Fibroblast of lung (primary cell): ENCODE results near the gene TTLL9. TPM values are rescaled to one million over a fixed set of nuclear protein-coding genes. Genes with fewer than 3 reads are reported as not detected.

ENCODE experiments used
- DNase-seq, 2 donors: peaks; one replicate each; pipeline versions ENCODE4 v3.0.0 to v3.0.0-alpha.2; 2010; ENCODE audit warnings: low read depth in 2 of 2
- H2AFZ ChIP-seq: 2 replicates; pipeline ENCODE4 v1.5.1; 2012; ENCODE audit warnings: low read length, control low read depth, inconsistent platforms
- H3K27ac ChIP-seq: 2 replicates; pipeline ENCODE4 v1.5.1; 2011; ENCODE audit warnings: low read length, control low read depth; ENCODE audit not compliant: insufficient read depth
- H3K27me3 ChIP-seq: 2 replicates; pipeline ENCODE4 v1.5.1; 2011; ENCODE audit warnings: mild to moderate bottlenecking, low read length; ENCODE audit not compliant: control insufficient read depth, insufficient read depth
- H3K36me3 ChIP-seq: 2 replicates; pipeline ENCODE4 v1.5.1; 2011; ENCODE audit warnings: low read length; ENCODE audit not compliant: control insufficient read depth, insufficient read depth
- H3K4me1 ChIP-seq: 2 replicates; pipeline ENCODE4 v1.5.1; 2011; ENCODE audit warnings: low read length; ENCODE audit not compliant: control insufficient read depth, insufficient read depth; ENCODE audit errors: extremely low read depth
- H3K4me2 ChIP-seq: 2 replicates; pipeline ENCODE4 v1.5.1; 2011; ENCODE audit warnings: low read length, control low read depth; ENCODE audit not compliant: insufficient read depth; ENCODE audit errors: extremely low read depth
- H3K4me3 ChIP-seq, 4 experiments: fragments of 200-600 bp in 1 of 4; sonication (generic) in 1 of 4; replicated peaks in 1 of 4; 2 replicates each; pipeline ENCODE4 v1.5.1; 2011 to 2016; ENCODE audit warnings: low read length in 4 of 4, low read depth in 3 of 4, mild to moderate bottlenecking in 3 of 4, control low read depth in 2 of 4, inconsistent platforms in 1 of 4, mixed read lengths in 1 of 4; ENCODE audit not compliant: insufficient read depth in 1 of 4; ENCODE audit errors: control extremely low read depth in 1 of 4
- H3K79me2 ChIP-seq: 2 replicates; pipeline ENCODE4 v1.5.1; 2012; ENCODE audit warnings: mild to moderate bottlenecking, low read length, inconsistent platforms; ENCODE audit not compliant: control insufficient read depth, insufficient read depth
- H3K9ac ChIP-seq: 2 replicates; pipeline ENCODE4 v1.5.1; 2011; ENCODE audit warnings: mild to moderate bottlenecking, low read length, control low read depth; ENCODE audit not compliant: insufficient read depth
- H3K9me3 ChIP-seq: 2 replicates; pipeline ENCODE4 v1.5.1; 2012; ENCODE audit warnings: low read depth, low read length; ENCODE audit not compliant: control insufficient read depth, insufficient read depth
- H4K20me1 ChIP-seq: 2 replicates; pipeline ENCODE4 v1.5.1; 2011; ENCODE audit warnings: low read length; ENCODE audit not compliant: control insufficient read depth, insufficient read depth; ENCODE audit errors: extremely low read depth
- EZH2 ChIP-seq: IDR thresholded peaks from 2 replicates; pipeline ENCODE4 v1.5.1; 2012; ENCODE audit warnings: low read length, control low read depth, mild to moderate bottlenecking; ENCODE audit errors: missing control alignments
- polyA plus RNA-seq, 2 donors: library from polyadenylated mRNA; depleted of rRNA in 1 of 2; stranded (reverse) in 1 of 2; unstranded in 1 of 2; fragments of >200 nt; gene quantifications; 2 replicates each; pipeline ENCODE4 v1.2.1, GENCODE V29; 2011 to 2012; ENCODE audit warnings: missing spikeins in 1 of 2
- total RNA-seq: library from RNA; depleted of rRNA; stranded (reverse); fragments of >200 nt; gene quantifications from 2 replicates; pipeline ENCODE4 v1.2.1, GENCODE V29; 2014
- TF ChIP-seq, protein P1 (sequence below), 2 donors: IDR thresholded peaks in 1 of 2; conservative IDR thresholded peaks in 1 of 2; 1 replicate in 1 of 2; 2 replicates in 1 of 2; pipeline ENCODE4 v1.5.1; 2011 to 2012; ENCODE audit warnings: low read length in 2 of 2, control low read depth in 1 of 2, inconsistent platforms in 1 of 2, low read depth in 1 of 2, mild to moderate bottlenecking in 1 of 2

Gene TTLL9
- total and polyA plus RNA-seq, 2 donors (not counting 1 experiment from before 2014, with no cell fraction given), result 0.05 TPM; not detected in 1

GRCh38 chr20:31894980-31895675 is 24.7 kb downstream of the TTLL9 start:
- H3K4me1 ChIP-seq, result no peaks in the 10 kb centered on the region
- no peak overlapping the region for H3K4me2 ChIP-seq

GRCh38 chr20:31896049-31896448 is 25.6 kb downstream of the TTLL9 start:
- no peak for DNase-seq
- Histone ChIP-seq H2AFZ (no peak overlapping the region), H3K4me3 (no peak overlapping the region), H3K4me1 (no peaks in the 10 kb centered on the region), H3K36me3 (no peaks in the 10 kb centered on the region), H3K9ac (no peak overlapping the region), H4K20me1 (no peaks in the 10 kb centered on the region), H3K27ac (no peak overlapping the region), H3K4me2 (no peak overlapping the region), H3K27me3 (peaks cover 11% of the 10 kb centered on the region), H3K79me2 (no peaks in the 10 kb centered on the region), H3K9me3 (no peaks in the 10 kb centered on the region)
- TF ChIP-seq EZH2, result no peak
- TF ChIP-seq, protein P1, sequence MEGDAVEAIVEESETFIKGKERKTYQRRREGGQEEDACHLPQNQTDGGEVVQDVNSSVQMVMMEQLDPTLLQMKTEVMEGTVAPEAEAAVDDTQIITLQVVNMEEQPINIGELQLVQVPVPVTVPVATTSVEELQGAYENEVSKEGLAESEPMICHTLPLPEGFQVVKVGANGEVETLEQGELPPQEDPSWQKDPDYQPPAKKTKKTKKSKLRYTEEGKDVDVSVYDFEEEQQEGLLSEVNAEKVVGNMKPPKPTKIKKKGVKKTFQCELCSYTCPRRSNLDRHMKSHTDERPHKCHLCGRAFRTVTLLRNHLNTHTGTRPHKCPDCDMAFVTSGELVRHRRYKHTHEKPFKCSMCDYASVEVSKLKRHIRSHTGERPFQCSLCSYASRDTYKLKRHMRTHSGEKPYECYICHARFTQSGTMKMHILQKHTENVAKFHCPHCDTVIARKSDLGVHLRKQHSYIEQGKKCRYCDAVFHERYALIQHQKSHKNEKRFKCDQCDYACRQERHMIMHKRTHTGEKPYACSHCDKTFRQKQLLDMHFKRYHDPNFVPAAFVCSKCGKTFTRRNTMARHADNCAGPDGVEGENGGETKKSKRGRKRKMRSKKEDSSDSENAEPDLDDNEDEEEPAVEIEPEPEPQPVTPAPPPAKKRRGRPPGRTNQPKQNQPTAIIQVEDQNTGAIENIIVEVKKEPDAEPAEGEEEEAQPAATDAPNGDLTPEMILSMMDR (conservative IDR thresholded peaks at IDR 0.05 in 1 of 2, IDR thresholded peaks at IDR 0.05 in 1 of 2; ENCODE audit: low read depth in 1 of 2, low read length in 2 of 2), result no peak

More at GRCh38 chr20:31894980-31895675, 24.7 kb downstream of the TTLL9 start:
- H4K20me1 ChIP-seq, result no peaks in the 10 kb centered on the region
- peaks cover 6% of the 10 kb centered on the region for H3K27me3 ChIP-seq
- H2AFZ ChIP-seq, result no peak overlapping the region
- no peaks in the 10 kb centered on the region for H3K36me3 ChIP-seq
- TF ChIP-seq, protein P1 (conservative IDR thresholded peaks at IDR 0.05 in 1 of 2, IDR thresholded peaks at IDR 0.05 in 1 of 2; ENCODE audit: low read depth in 1 of 2, low read length in 2 of 2), result no peak
- TF ChIP-seq EZH2, result no peak
- H3K9me3 ChIP-seq, result no peaks in the 10 kb centered on the region
- H3K79me2 ChIP-seq, result no peaks in the 10 kb centered on the region
- DNase-seq, result peak; percentile 20 to 22
- H3K9ac ChIP-seq, result no peak overlapping the region
- H3K4me3 ChIP-seq, result no peak overlapping the region
- no peak overlapping the region for H3K27ac ChIP-seq

GRCh38 chr20:31897541-31897940 is 27.1 kb downstream of the TTLL9 start:
- Histone ChIP-seq H3K36me3 (no peaks in the 10 kb centered on the region), H3K4me3 (no peak overlapping the region), H3K27ac (no peak overlapping the region), H3K27me3 (peaks cover 11% of the 10 kb centered on the region), H3K4me2 (no peak overlapping the region), H4K20me1 (no peaks in the 10 kb centered on the region), H3K9ac (no peak overlapping the region), H3K79me2 (no peaks in the 10 kb centered on the region), H2AFZ (no peak overlapping the region), H3K4me1 (no peaks in the 10 kb centered on the region), H3K9me3 (no peaks in the 10 kb centered on the region)
- TF ChIP-seq, protein P1 (conservative IDR thresholded peaks at IDR 0.05 in 1 of 2, IDR thresholded peaks at IDR 0.05 in 1 of 2; ENCODE audit: low read depth in 1 of 2, low read length in 2 of 2), result no peak
- TF ChIP-seq EZH2, result no peak
- DNase-seq, result no peak
